Astrocyte (in vitro differentiated cells and primary cell): ENCODE data around the gene NUDT12.

ENCODE experiments used
- EZH2 ChIP-seq: IDR thresholded peaks from 2 replicates; pipeline ENCODE4 v1.6.1; 2012; ENCODE audit warnings: mild to moderate bottlenecking, low read length, inconsistent platforms; ENCODE audit not compliant: insufficient read depth
- TF ChIP-seq, protein P1 (sequence below): IDR thresholded peaks from 2 replicates; pipeline ENCODE4 v1.5.1; 2011; ENCODE audit warnings: low read depth, mild to moderate bottlenecking, inconsistent platforms, low read length, moderate library complexity; ENCODE audit not compliant: insufficient read depth

DNA sequence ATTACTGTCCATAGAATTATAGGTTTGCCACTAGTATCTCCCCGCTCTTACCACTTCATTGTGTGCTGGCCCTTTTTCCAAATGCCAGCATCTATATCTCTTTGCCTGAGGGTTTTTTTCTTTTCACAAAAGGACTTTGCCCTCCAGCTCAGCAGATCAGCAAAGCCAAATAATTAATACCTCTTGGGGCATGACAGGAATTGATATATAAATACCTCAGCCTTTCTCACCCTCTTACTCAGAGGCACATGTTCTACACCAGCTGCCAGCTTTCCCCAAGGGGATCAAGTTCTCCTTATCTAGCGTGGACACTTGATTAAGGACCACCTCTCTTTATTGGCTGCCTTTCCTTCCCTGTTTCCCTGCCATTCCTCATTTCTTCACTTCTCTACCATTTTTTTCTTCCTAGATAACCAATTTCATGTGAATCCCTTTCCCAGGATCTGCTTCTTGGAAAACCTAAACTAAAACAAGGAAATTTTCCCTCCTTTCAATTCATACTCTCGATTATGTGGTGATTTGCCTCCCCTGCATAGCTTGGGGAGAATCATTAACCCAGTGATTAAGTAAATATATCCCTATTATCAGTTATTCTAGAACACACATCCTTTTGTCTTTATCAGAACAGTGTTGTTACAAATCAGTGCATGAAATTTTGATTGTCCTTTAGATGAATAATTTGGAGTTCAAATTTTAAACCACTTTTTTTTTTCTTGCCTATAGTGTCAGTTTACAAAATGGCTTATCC lies 6.9 kb upstream of the NUDT12 start:
- TF ChIP-seq, protein P1, sequence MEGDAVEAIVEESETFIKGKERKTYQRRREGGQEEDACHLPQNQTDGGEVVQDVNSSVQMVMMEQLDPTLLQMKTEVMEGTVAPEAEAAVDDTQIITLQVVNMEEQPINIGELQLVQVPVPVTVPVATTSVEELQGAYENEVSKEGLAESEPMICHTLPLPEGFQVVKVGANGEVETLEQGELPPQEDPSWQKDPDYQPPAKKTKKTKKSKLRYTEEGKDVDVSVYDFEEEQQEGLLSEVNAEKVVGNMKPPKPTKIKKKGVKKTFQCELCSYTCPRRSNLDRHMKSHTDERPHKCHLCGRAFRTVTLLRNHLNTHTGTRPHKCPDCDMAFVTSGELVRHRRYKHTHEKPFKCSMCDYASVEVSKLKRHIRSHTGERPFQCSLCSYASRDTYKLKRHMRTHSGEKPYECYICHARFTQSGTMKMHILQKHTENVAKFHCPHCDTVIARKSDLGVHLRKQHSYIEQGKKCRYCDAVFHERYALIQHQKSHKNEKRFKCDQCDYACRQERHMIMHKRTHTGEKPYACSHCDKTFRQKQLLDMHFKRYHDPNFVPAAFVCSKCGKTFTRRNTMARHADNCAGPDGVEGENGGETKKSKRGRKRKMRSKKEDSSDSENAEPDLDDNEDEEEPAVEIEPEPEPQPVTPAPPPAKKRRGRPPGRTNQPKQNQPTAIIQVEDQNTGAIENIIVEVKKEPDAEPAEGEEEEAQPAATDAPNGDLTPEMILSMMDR = no peak
- TF ChIP-seq EZH2 = no peak
